C4-2B (cell line): ENCODE results near the gene GSTT2B.

Source experiments
- CTCF ChIP-seq: fragments of 450-650 bp; conservative IDR thresholded peaks from 2 replicates; pipeline ENCODE4 v1.5.1; 2017; ENCODE audit warnings: mild to moderate bottlenecking
- ZFX ChIP-seq: fragments of 450-650 bp; IDR thresholded peaks from 2 replicates; pipeline ENCODE4 v1.6.1; 2017

- TF ChIP-seq CTCF, result no peak
- no peak for TF ChIP-seq ZFX
These were observed 51.6 kb downstream of the GSTT2B start for GRCh38 chr22:23909296-23909898.
